Activated CD4-positive, CD25-positive, alpha-beta regulatory T cell treated with anti-CD3 and anti-CD28 coated beads, Interleukin-2, amount 50 U/mL, for 16 hours (primary cell): ENCODE data around the gene SH2D1B.

ENCODE experiments used
- DNase-seq: peaks from one replicate; pipeline ENCODE4 v3.0.0-alpha.2; 2020; ENCODE audit warnings: low read depth, low spot score

Gene SH2D1B

DNA sequence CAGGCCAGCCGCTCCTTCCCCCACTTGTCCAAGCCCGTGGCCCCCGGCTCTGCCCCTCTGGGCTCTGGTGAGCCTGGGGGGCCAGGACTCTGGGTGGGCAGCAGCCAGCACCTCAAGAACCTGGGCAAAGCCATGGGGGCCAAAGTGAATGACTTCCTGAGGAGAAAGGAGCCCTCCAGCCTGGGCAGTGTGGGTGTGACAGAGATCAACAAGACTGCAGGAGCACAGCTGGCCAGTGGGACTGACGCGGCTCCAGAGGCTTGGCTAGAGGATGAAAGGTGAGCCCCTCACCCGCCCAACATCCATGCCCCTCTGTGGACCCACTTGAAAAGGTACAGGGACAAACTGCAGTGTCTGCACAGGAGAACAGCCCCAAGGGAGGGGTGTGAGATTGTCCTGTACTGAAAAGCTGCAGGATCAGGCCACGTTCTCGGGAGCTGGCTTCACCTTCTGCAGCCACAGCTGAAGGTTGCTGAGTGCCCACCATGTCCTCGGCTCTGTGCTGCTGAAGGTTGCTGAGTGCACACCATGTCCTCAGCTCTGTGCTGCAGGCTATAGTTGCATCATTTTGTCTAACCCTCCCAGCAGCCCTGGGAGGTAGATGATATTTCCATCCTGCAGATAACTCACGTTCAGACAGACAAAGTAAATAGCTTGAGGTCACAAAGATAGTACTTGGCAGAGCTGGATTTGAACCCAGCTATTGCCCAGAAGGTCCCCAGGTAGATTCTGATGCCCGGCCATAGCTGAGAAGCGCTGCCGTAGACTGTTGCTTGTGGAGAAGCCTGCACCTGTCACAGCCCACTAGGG, 29.8 kb downstream of the SH2D1B start:
- no peak for DNase-seq

DNA sequence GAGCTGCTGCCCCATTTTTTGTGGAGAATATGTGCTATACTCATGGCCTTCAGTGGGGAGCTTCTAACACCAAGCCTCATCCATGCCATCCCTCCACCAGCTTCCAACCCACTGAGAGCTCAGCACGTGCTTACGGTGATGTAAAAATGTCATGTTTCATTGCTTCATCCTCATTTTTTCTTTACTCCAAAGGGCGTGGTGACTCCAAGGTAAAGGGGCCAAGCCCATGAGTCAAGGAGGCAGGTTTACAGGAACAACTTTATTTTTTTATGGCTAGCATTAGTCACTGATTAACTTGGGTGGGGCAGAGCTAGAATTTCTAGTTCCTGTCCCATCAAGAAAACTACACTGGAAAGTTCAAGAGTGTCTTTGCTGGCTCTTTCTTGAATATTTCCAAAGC, 30.6 kb downstream of the SH2D1B start, which contains the start of gene C1orf226:
C1orf226 (plus strand) TSS at position 346 of the 400 bp plus-strand sequence. CDS start 174 bp downstream, outside the sequence.
- no peak for DNase-seq

DNA sequence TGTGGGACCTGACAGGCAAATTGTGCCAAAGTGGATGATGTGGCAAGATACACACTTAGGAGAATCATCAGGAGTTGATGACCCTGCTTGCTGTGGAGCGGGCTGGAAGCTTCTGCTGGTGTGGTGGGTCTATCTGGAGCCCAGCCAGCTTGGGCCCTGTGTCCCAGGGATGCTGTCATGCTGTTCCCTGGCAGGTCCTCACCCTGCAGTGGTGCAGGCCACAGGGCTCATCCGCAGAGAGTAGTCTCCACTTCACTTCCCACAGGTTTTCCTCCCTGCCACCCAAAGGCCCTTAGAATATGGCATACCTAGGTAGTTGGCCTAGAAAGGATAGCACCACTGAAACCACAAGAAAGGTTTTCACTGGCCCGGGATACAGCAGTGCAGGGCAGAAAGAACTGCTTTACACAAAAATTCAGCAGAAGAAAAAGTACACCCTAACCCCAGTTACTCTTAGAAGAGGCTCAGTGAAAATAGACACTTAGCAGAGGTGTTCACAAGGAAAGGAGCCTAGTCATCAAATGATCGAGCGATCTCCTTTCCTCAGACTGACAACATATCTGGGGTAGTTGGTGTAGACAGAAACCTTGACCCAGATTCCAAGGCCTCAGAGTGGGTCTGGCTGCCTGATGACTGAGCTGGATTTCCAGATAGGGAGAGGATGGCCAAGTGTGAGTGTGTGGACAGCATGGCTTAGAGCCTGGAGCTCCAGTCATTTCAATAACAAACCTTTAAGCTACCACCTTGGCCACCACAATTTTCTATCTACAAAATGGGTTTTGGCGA, 31.7 kb downstream of the SH2D1B start:
- no peak for DNase-seq

DNA sequence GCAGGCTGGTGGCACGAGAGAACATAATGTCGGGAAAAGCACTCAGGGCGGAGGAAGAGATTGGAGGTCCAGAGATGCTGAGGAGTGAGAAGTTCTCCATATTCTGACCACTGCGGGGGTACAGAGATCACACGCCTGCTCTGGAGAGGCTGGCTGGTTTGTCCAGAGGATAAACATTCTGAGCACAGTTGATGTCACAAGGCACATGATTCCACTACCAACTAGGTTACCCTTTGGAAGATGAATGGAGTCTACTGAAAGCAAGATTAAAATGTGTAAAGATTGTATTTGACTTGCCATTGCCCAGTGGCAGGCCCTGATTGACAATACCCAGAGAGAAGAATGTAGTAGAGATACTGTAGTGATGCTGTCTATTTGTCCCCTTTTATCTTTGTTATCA, 35.2 kb downstream of the SH2D1B start, which contains the start of gene SPATA46:
SPATA46 (minus strand) TSS at position 164 of the 400 bp plus-strand sequence; CDS start at position 100, 64 bp downstream.
- DNase-seq = no peak

DNA sequence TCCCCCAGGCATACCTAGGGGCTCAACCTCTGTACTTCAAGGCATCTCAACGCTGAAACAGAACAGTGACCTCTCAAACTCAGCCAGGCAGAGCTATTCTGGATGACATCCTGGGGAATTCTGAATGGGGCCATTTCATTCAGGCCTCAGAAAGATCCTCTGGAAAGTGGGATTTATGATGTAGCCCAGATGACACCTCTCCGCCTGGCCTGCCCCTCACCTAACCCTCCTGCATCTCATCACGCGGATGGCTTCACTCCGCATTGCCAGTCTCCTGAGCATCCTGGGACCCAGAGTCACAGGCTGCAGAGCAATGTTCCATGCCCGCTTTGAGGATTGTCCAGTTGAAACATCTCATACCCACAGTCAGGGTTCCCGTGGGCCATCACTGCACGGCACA, 36.5 kb downstream of the SH2D1B start:
- no peak for DNase-seq

DNA sequence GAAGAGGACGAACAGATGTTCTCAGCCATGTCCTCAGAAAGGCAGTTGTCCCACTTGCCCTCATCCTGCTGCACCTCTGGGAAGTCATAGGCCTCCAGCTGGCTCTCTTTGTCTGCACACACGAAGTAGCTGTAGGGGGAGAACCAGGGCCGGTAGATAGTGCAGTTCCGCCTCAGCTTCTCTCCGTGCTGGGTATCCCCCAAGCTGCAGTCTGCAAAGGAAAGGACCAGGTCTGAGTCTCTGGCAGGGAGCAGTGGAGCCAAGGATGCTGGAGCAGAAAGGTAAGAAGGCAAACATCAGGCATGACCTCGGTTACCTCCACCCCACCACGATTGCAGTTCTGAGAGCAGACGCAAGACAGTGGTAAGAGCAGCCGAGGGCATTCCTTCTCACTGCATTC, 37.5 kb downstream of the SH2D1B start:
- DNase-seq = no peak

DNA sequence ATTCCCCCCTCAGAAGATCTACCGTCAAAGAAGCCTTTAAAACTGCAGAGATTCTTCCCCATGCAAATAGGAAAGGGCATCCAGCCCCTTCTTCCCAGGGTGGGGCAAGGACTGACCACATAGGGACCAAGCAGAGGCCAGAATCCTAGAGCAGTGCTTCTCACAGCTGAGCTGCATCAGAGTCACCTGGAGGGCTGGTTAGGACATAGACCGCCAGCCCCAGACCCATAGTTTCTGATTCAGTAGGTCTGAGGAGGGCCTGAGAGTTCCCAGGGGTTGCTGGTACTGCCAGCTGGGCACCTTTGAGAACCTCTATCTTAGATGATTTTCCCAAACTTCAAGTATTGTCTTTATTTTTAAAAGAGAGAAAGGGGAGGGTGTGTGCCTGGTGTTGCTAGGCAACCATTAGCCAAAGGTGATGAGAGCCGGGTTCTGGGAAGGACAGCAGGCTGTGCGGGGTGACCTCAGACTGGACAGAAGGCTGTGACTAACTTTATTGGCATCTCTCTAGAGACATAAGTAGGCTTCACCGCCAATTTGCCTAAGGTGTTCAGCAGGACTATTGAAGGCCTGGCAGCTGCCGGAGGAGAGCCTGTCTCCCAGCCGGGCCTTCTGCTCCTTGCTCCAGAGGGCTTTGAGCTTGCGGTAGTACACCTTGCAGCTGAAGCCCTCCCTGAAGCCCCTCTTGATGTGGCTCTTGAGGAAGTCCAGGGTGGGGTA, 38.2 kb downstream of the SH2D1B start:
- DNase-seq = no peak

DNA sequence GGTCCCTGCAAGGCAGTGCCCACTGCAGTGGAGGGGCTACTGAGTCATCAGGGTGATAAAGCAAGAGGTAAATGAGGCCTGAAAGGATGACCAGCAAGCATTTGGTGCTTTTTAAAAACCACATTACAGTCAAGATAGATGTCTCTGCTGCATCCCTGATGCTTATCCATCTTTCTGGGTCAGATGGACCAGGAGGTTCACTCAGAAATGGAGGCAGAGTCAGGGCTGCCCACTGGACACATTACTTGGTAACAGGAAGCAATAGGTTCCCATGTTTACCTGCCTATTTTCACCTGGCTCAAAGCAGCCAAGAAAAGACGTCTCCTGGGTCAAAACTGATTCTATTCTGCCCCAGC, 38.9 kb downstream of the SH2D1B start:
- DNase-seq = no peak

DNA sequence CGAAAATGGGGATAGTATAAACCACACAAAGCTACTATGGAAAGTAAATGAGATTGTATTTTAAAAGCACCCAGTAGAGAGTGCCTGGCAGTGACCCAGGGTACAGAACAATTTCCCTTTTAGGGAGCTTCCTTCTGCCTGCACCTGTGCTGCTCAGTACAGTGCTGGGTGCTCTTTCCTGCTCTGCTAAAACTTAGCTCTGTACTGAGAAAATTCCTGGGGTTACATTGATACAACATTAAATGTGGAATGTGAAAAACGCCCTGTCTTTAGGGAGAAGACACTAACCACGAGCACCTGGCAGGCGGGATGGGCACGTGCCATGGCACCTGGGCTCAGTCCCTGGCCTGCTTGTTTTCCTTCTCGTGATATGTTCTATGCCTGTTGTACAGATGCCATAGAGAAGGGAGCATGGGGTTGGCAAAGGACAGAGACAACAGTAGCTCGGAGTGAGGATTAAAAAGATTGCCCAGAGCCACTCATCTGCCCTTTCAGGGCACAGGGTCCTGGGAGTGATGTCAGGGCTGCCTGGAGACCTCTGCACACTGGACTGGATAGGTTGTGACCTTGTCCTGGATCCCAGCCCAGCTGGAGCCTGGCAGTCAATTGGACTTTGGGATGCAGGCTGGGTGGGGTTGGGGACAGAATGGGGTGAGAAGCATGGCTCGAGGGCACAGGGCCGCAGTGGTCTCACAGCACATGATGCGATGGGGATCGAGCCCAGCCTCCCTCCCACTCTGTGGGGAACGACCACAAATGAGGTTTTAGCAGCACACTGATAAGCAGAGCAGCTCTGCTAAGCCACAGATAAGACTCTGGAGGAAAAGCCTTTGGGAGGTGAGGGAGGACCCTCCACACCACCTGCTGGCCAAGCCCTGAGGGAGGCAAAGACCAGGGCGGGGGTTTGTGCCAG, 39.5 kb downstream of the SH2D1B start:
- DNase-seq = no peak

DNA sequence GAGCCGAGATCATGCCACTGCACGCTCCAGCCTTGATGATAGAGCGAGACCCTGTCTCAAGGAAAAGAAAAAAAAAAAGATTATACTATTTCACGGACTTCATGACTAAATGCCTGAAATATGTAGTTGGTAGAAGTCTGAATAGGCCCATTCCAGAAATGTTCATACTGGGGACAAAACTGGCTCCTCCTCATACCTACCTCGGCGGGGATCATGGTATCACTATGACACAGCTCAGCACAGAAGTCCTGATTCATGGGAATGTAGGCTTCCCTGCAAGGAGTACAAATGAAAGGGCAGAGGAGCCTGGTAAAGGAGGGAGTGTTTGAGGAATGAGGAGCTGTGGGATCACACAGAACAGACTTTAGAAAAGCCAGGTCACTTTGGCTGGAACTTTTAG, 40.3 kb downstream of the SH2D1B start:
- no peak for DNase-seq

DNA sequence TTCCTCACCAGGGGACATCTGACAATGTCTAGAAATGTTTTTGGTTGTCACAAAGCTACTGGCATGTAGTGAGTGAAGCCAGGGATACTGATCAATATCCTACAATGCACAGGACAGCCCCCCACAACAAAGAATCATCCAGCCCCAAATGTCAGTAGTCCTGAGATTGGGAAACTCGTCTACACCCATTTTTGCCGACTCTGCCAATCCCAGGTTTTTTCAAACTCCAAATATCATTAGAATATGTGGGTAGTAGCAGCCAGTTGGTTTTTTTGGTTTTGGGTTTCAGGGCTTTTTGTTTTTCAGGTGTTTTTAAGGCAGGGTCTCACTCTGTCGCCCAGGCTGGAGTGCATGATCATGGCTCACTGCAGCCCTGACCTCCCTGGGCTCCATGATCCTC, 41.2 kb downstream of the SH2D1B start:
- no peak for DNase-seq

DNA sequence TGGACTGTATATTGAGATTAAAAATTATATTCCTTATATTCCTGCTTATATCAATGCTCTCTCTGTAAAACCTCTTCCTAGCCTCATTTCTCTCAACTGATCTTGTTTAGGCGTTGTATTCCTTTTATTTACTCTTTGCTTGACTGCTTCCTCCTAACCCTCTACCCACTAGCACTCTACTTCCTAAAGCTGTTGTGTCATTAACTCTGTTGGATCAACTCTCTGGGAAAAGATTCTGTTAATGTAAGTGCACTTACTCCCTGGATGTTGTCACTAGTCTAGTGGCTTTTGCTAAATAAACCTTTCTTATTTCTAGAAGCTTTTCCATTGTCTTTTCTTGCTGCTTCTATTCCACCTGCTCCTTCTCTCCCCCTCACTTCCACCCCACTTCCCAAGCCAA, 41.8 kb downstream of the SH2D1B start:
- no peak for DNase-seq

DNA sequence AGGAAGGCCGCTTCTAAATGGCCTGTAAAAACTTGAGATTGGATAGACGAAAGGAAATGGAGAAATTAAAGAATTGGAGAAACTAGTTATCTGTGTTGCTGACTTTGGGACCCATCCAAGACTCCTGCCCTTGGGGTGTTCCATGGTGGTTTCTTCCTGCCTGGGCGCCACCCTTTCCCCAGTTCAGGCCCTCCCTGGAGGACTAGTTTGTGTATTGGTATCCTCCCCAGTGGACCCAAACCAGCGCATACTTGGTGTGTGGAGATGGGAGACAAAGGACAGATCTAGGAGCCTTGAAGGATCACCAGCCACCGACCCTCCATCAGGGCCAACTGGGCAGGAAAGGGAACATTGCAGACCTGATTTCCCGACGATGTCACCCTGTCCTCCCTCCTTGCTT, 42.4 kb downstream of the SH2D1B start:
- DNase-seq = no peak

DNA sequence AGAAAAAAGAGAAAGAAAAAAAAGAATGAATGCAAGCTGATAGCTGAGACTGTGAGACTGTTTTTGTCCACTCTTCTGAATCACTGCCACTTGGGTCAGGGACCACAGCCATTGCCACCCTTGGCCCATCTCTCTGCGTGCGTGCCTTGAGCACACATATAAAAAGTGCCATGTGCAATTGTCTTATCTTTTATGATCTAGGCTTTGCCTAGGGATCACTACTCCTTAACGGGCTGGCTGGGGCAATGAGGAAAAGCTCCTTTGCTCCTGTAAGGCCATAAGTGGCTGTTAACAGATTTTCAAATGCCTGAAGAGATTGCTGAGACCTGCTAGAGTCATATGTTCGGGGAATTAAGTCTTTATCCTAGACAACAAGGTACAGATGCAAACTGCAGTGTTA, 43.5 kb downstream of the SH2D1B start:
- no peak for DNase-seq

DNA sequence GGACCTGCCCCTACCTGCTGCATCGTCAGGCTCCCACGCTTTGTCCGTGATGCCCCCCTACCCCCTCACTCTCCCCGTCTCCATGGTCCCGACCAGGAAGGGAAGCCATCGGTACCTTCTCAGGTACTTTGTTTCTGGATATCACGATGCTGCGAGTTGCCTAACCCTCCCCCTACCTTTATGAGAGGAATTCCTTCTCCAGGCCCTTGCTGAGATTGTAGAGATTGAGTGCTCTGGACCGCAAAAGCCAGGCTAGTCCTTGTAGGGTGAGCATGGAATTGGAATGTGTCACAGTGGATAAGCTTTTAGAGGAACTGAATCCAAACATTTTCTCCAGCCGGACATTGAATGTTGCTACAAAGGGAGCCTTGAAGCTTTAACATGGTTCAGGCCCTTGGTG, 44.2 kb downstream of the SH2D1B start:
- DNase-seq = no peak

DNA sequence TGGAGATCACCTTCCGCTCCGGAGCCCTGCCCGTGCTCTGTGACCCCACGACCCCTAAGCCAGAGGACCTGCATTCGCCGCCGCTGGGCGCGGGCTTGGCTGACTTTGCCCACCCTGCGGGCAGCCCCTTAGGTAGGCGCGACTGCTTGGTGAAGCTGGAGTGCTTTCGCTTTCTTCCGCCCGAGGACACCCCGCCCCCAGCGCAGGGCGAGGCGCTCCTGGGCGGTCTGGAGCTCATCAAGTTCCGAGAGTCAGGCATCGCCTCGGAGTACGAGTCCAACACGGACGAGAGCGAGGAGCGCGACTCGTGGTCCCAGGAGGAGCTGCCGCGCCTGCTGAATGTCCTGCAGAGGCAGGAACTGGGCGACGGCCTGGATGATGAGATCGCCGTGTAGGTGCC, 44.9 kb downstream of the SH2D1B start:
- DNase-seq = no peak

DNA sequence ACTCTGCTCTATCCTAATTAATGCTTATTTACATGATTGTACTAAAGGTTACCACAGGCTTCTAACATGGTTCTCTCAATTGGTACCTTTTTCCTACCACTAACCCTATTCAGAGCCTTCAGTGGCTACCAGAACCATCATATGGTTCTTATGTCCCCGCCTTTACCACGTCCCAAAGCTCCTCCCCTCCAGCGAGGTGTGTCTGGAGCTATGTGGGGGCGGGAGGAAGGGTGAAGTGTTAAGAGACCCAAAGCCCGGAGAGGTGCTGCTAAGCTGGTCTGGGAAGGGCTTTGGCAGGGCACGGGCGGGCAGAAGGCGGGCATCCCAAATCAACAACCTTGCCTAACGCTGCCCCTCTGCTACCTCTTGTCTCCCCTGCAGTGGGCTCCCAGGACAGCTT, 45.3 kb downstream of the SH2D1B start:
- DNase-seq = no peak

DNA sequence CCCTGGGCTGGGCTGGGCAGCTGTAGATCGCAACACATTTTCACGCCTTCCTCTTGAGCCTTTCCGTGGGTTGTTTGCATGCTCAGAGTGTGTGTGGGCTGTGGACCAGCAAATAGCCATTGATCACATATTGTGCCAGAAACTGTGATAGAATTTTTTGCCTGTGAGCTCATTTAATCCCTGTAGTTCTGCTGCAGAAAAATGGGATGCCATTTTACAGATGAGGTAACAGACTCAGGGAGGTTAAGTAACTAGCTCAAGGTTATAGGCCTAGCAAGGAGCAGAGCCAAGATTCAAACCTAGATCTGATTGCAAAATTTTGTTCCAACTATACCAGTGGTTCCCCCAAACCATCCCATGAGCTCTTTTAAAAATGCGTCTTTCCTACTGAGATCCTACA, 45.8 kb downstream of the SH2D1B start:
- DNase-seq = no peak

DNA sequence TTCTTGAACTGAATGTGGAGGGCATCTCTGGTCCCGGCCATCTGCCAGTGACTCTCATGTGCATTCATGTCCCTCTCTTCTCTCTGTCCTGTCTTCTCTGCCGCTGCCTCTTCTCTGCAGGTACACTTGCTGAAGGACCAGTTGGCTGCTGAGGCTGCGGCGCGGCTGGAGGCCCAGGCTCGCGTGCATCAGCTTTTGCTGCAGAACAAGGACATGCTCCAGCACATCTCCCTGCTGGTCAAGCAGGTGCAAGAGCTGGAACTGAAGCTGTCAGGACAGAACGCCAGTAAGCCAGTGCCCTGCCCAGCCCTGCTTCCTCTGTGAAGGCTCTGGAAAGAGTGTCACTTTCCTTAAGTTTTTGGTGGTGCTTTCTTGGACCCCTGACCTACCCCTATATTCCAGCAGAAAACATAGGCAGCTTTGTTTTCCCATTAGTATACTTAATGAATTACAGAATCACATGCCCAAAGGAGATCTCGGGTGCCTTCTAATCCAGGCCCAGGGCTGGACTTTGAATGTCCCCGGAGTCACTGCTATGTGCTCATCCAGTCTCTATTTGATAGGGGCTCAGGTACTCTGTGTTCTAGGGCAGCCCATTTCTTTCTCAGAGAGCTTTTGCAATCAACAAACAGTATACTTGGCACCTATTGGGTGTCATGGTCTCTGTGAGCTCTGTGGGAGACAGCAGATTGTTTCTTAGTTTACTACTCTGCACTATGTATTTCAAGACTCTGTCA, 46.5 kb downstream of the SH2D1B start:
- no peak for DNase-seq

DNA sequence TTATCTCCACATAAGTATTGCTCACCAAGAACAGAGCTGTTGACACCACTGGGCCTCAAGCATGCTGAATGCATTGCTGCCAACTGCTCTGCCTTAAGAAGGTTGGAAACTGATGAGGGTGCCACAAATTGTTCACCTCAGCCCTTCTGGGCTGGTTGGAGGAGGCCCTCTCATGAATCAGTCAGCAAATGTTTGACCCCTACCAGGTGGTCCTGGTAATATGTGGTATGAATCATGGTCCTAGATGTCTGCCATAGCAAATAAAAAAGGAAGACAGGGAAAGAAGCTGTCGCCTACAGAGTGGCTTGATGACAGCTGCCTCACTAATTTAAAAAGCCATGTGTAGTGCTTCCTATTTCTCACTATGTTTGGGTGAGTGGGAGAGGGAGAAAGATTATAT, 47.4 kb downstream of the SH2D1B start:
- no peak for DNase-seq

DNA sequence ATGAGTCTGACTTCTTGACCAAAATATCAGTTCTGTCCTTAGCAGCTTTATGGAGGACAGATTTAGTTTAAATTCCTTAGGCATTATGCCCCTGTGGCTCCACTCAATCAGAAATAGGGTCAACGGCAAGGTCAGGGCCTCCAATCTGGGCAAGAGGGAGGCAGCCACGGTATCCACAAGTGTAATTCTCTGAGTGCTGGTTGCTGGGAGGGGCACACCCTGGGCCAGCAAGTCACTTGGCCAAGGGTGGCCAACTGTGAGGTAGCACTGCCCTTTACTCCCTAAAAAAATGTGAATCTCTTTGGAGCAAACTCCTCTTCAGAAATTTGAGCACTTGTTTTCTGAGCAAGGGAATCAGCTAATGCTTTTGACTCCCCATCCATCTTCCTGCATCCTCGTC, 48.1 kb downstream of the SH2D1B start:
- DNase-seq = no peak
